BJ (cell line): ENCODE results near the gene RAP1GAP. TPM values are rescaled to one million over a fixed set of nuclear protein-coding genes. Genes with fewer than 3 reads are reported as not detected.

ENCODE experiments used
- CTCF ChIA-PET: fragments of 350-600 bp; formaldehyde crosslinking; extraction: SDS; loops from one replicate; lab custom pipeline; 2021; ENCODE audit warnings: antibody characterized with exemption, inconsistent platforms; lab: Yijun Ruan, JAX
- POLR2A ChIA-PET: fragments of 300-600 bp; sonication (Branson Sonifier 250); formaldehyde crosslinking; extraction: SDS; loops from one replicate; lab custom pipeline; 2021; ENCODE audit warnings: antibody characterized with exemption; lab: Charles Lee
- DNase-seq: peaks from one replicate; pipeline ENCODE4 v3.0.0-alpha.2; 2011; ENCODE audit warnings: low read depth
- H3K27me3 ChIP-seq: 2 replicates; pipeline ENCODE4 v1.6.0; 2011; ENCODE audit warnings: low read length; ENCODE audit not compliant: control insufficient read depth, insufficient read depth
- H3K36me3 ChIP-seq: 2 replicates; pipeline ENCODE4 v1.5.1; 2011; ENCODE audit warnings: low read length; ENCODE audit not compliant: control insufficient read depth, insufficient read depth
- H3K4me3 ChIP-seq: 2 replicates; pipeline ENCODE4 v1.5.1; 2011; ENCODE audit warnings: low read depth, mild to moderate bottlenecking, control low read depth, low read length
- polyA plus RNA-seq: library from polyadenylated mRNA; depleted of rRNA; stranded (reverse); fragments of >200 nt; gene quantifications from 2 replicates; pipeline ENCODE4 v1.2.3, GENCODE V29; 2011
- TF ChIP-seq, protein P1 (sequence below): IDR thresholded peaks from 2 replicates; pipeline ENCODE4 v1.5.1; 2011; ENCODE audit warnings: low read depth, mild to moderate bottlenecking, control low read depth, inconsistent platforms, low read length, moderate library complexity; ENCODE audit not compliant: insufficient read depth

The RAP1GAP gene
- polyA plus RNA-seq, 1 experiment, result 0.16 TPM

DNA sequence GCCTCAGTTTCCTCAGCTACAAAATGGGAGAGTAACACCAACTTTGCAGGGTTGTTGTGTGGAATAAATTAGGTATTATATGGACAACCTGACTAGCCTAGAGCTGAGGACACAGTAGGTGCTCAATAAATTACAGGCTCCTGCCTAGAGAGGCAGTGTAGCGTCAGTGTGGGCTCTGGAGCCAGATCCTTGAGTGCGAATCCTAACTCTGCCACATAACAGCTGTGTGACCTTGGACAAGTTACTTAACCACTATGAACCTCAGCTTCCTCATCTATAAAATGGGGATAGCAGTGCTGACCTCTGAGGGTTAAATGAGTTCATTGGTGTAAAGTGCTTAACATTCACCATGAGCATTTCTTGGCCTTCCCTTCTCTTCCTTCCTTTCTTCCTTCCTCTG is 33.1 kb downstream of the RAP1GAP start:
- TF ChIP-seq, protein P1, sequence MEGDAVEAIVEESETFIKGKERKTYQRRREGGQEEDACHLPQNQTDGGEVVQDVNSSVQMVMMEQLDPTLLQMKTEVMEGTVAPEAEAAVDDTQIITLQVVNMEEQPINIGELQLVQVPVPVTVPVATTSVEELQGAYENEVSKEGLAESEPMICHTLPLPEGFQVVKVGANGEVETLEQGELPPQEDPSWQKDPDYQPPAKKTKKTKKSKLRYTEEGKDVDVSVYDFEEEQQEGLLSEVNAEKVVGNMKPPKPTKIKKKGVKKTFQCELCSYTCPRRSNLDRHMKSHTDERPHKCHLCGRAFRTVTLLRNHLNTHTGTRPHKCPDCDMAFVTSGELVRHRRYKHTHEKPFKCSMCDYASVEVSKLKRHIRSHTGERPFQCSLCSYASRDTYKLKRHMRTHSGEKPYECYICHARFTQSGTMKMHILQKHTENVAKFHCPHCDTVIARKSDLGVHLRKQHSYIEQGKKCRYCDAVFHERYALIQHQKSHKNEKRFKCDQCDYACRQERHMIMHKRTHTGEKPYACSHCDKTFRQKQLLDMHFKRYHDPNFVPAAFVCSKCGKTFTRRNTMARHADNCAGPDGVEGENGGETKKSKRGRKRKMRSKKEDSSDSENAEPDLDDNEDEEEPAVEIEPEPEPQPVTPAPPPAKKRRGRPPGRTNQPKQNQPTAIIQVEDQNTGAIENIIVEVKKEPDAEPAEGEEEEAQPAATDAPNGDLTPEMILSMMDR, result no peak
- Histone ChIP-seq H3K4me3 (no peak overlapping the region), H3K36me3 (no peaks in the 10 kb centered on the region), H3K27me3 (peaks cover 21% of the 10 kb centered on the region)
- ChIA-PET CTCF (no interaction called here), POLR2A (no interaction called here)
- no peak for DNase-seq

DNA sequence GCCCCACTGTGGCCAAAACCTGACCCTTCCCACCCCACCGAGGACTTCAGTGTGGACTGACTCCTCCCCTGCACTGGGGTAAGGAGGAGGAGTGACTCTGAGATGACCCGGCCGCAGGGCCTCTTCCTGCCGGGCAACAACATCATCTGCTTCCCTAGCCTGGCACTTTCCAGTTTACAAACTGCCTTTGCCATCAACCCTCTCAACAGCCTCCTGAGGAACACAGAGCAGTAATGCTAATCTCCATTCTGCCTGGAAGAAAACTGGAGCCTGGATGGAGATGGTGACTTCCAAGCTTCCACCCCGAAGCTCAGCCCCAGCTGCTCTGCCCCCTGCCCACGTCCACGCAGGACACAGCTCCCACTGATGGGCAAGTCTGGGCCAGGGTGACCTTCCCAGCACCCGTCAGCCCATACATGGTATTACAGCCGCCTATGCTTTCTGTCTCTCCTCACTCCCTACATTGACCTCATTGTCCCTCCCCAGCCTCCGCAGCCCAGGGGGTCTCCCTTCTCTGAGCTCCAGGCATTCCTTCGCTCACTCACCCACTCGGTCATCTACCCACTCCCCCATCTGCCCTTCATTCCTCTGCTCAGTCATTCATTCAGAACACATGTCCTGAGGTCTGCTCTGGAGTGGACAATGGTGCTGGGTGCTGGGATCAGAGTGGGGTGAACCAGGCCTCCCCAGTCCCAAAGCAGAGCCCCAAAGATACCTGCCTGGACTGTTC is 34.2 kb downstream of the RAP1GAP start:
- peaks cover 18% of the 10 kb centered on the region for H3K27me3 ChIP-seq
- CTCF ChIA-PET, result interaction anchor here (0.7 to 1.2 kb wide), 2 partner anchors 9 to 24 kb away, joined by 3 to 5 read pairs; no protein-coding TSS in a partner anchor
- DNase-seq, result no peak
- TF ChIP-seq, protein P1, result no peak
- no peak overlapping the region for H3K4me3 ChIP-seq
- no peaks in the 10 kb centered on the region for H3K36me3 ChIP-seq
- POLR2A ChIA-PET, result no interaction called here

DNA sequence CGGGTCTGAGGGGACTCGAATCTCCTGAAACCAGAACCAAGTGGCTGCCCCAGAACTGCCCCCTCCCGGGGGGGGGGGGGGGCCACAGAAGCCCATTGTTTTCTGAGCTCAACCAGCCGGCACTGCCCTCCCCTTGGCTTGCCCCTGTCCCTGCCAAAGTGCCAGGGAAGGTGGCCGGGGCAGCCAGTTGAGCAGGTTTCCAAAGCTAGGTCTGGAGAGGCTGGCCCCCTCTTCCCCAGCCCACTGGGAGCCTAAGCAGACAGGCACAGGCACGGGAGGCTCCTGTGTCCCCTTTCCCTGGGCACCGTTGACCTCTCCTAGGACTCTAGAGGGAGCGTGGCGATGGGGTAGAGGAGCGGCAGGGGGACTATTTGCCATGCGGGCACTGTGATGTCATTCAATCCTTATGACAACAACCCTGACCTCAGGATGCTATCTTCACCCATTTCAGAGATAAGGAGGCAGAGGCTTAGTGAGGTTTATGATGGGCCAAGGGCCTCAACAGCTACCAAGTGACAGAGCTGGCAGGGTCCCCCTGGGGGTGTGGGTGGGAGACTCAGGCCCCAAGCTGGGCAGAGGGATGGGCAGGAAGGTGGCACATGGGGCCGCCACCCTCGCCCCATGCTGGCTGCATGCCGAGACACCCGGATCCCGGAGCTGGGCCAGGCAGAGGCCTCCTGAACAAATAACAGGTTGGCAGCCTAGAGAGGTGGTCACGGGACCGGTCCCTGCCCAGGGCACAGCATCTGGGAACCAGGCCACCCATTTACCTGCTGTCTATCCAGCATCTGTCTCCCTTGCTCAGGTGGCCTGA is 35.0 kb downstream of the RAP1GAP start:
- Histone ChIP-seq H3K4me3 (no peak overlapping the region), H3K27me3 (peaks cover 14% of the 10 kb centered on the region), H3K36me3 (no peaks in the 10 kb centered on the region)
- POLR2A ChIA-PET, result no interaction called here
- no peak for DNase-seq
- TF ChIP-seq, protein P1, result no peak
- CTCF ChIA-PET, result interaction anchor here (0.6 to 1.2 kb wide), 3 partner anchors 8 to 488 kb away, joined by 3 to 5 read pairs (median 3); no protein-coding TSS in a partner anchor

DNA sequence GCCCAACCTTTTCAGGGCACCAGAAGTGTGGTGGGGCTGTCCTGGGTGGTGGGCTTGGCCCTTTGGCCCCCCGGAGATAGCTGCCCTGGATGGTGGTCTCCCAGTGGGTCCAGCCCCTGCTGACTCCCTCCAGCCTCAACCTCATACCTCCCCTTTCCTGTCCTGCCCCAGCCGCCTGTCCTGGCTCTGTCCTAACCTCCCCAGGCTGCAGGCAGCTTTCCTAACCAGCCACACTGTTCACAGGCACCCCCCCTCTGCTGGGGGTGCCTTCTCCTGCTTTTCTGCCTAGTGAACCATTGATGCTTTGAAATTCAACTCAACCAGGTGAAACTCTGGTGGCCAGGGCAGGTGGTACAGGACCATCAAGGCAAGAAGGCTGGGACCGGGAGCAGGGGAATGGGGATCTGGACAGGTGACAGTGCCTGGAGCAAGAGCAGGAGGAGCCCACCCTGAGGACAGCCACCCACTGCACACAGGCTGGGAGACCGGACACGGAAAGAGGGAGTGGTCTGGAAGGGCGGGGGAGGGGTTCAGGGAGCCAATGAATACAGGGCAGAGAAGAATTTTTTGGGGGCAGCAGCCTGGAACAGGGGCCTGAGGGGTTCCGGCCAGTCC is 35.9 kb downstream of the RAP1GAP start:
- POLR2A ChIA-PET, result no interaction called here
- no peak for DNase-seq
- TF ChIP-seq, protein P1, result no peak
- CTCF ChIA-PET, result no interaction called here
- H3K27me3 ChIP-seq, result peaks cover 15% of the 10 kb centered on the region
- no peak overlapping the region for H3K4me3 ChIP-seq
- H3K36me3 ChIP-seq, result no peaks in the 10 kb centered on the region
